ENCODE data around the gene CEP192. TPM values are rescaled to one million over a fixed set of nuclear protein-coding genes. Genes with fewer than 3 reads are reported as not detected.

CEP192 gene
- total and polyA plus RNA-seq, 2 of the 13 experiments (the other 11 are each of a cell fraction or from before 2014, with no cell fraction given) = 15.3 to 24.7 TPM

GRCh38 chr18:13136056-13136903, 145.1 kb downstream of the CEP192 start:
- Histone ChIP-seq H3K27ac (ENCODE audit: extremely low read length, insufficient read depth, low read length) (peak overlapping the region; percentile 99), H3K4me2 (ENCODE audit: low read depth, low read length) (peak overlapping the region; percentile 79), H3K27me3 (ENCODE audit: control insufficient read depth in 1 of 2, insufficient read depth in 2 of 2, low read length in 2 of 2) (no peaks in the 10 kb centered on the region; a peak in 1 of 5 replicates), H3K36me3 (replicated peaks in 1 of 2; ENCODE audit: control insufficient read depth in 1 of 2, insufficient read depth in 2 of 2, low read length in 2 of 2) (no peaks in the 10 kb centered on the region), H3K9me3 (ENCODE audit: low read length) (no peaks in the 10 kb centered on the region), H3K79me2 (ENCODE audit: insufficient read depth, low read length) (peaks cover 6% of the 10 kb centered on the region), H3K4me3 (replicated peaks in 1 of 3; ENCODE audit: insufficient read depth in 1 of 3, low read depth in 2 of 3, low read length in 3 of 3) (peak overlapping the region; percentile 81 to 98 (median 88)), H3K4me1 (ENCODE audit: insufficient read depth, low read length) (peaks cover 36% of the 10 kb centered on the region), H3K9ac (ENCODE audit: insufficient read depth, low read depth, low read length) (peak overlapping the region; percentile 97), H2AFZ (ENCODE audit: low read length) (no peak overlapping the region), H4K20me1 (ENCODE audit: insufficient read depth, low read length) (no peaks in the 10 kb centered on the region)
- peak; percentile 4; the same call in 1 of the 3 replicates for ATAC-seq
- in situ Hi-C loops (cut with HindIII; ENCODE audit: extremely low pct_ligation_motif_present, low pct_unique_long_range_greater_than_20kb) (loop anchor here (5.0 kb wide), 1 partner anchor 491 kb away; no protein-coding TSS in a partner anchor), intact Hi-C loops (cut with micrococcal nuclease; ENCODE audit: unreplicated experiment) (loop anchor here (5.0 kb wide), 2 partner anchors 41 to 406 kb away; no protein-coding TSS in a partner anchor)
- POLR2A ChIA-PET = interaction anchor here (1.8 to 2.8 kb wide), 4 partner anchors 10 to 406 kb away, joined by 6 to 12 read pairs (median 10); no protein-coding TSS in a partner anchor
- 60% methylated on average over 25 of the region's 51 CpGs for WGBS (ENCODE audit: low lambda C conversion rate)
- DNase-seq (ENCODE audit: low spot score) = no peak
- no peak for FAIRE-seq
- CTCF ChIA-PET (ENCODE audit: low intra/inter-chr PET ratio, low total read pairs) = no interaction called here
- no TSS peak for BruUV-seq (replicated peaks)
- TF ChIP-seq ZNF761 (CRISPR knock-in tag; conservative IDR thresholded peaks at IDR 0.05) (0 out of 2 replicates have a peak, but pooled peaks have one; percentile 38), ZSCAN20 (CRISPR knock-in tag; IDR thresholded peaks at IDR 0.05; ENCODE audit: borderline replicate concordance) (0 out of 2 replicates have a peak, but pooled peaks have one; percentile 47), ZFX (CRISPR knock-in tag; IDR thresholded peaks at IDR 0.05; ENCODE audit: low read depth) (peak; percentile 31; the same call in 1 of the 2 replicates), ZNF777 (CRISPR knock-in tag; IDR thresholded peaks at IDR 0.05) (peak; percentile 65), TFE3 (CRISPR knock-in tag; IDR thresholded peaks at IDR 0.05) (0 out of 2 replicates have a peak, but pooled peaks have one; percentile 9), CBFB (CRISPR knock-in tag; IDR thresholded peaks at IDR 0.05) (0 out of 2 replicates have a peak, but pooled peaks have one; percentile 23), ISL2 (CRISPR knock-in tag; IDR thresholded peaks at IDR 0.05) (0 out of 2 replicates have a peak, but pooled peaks have one; percentile 20), ZNF672 (CRISPR knock-in tag; IDR thresholded peaks at IDR 0.05) (0 out of 2 replicates have a peak, but pooled peaks have one; percentile 11), ZBTB8A (CRISPR knock-in tag; IDR thresholded peaks at IDR 0.05; ENCODE audit: borderline replicate concordance, low read depth) (peak; percentile 50; the same call in 1 of the 2 replicates), ZNF629 (CRISPR knock-in tag; conservative IDR thresholded peaks at IDR 0.05) (0 out of 2 replicates have a peak, but pooled peaks have one; percentile 19), ZNF605 (CRISPR knock-in tag; IDR thresholded peaks at IDR 0.05) (peak; percentile 51; the same call in 1 of the 2 replicates), ZFY (CRISPR knock-in tag; IDR thresholded peaks at IDR 0.05) (peak; percentile 67; the same call in 1 of the 2 replicates)
- TF ChIP-seq, protein P1, sequence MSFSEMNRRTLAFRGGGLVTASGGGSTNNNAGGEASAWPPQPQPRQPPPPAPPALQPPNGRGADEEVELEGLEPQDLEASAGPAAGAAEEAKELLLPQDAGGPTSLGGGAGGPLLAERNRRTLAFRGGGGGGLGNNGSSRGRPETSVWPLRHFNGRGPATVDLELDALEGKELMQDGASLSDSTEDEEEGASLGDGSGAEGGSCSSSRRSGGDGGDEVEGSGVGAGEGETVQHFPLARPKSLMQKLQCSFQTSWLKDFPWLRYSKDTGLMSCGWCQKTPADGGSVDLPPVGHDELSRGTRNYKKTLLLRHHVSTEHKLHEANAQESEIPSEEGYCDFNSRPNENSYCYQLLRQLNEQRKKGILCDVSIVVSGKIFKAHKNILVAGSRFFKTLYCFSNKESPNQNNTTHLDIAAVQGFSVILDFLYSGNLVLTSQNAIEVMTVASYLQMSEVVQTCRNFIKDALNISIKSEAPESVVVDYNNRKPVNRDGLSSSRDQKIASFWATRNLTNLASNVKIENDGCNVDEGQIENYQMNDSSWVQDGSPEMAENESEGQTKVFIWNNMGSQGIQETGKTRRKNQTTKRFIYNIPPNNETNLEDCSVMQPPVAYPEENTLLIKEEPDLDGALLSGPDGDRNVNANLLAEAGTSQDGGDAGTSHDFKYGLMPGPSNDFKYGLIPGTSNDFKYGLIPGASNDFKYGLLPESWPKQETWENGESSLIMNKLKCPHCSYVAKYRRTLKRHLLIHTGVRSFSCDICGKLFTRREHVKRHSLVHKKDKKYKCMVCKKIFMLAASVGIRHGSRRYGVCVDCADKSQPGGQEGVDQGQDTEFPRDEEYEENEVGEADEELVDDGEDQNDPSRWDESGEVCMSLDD (CRISPR knock-in tag; IDR thresholded peaks at IDR 0.05; ENCODE audit: borderline replicate concordance) = peak; percentile 12; the same call in 1 of the 2 replicates
- TF ChIP-seq, protein P2, sequence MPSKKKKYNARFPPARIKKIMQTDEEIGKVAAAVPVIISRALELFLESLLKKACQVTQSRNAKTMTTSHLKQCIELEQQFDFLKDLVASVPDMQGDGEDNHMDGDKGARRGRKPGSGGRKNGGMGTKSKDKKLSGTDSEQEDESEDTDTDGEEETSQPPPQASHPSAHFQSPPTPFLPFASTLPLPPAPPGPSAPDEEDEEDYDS (CRISPR knock-in tag; IDR thresholded peaks at IDR 0.05) = peak; percentile 18; the same call in 1 of the 2 replicates
- TF ChIP-seq, protein P3, sequence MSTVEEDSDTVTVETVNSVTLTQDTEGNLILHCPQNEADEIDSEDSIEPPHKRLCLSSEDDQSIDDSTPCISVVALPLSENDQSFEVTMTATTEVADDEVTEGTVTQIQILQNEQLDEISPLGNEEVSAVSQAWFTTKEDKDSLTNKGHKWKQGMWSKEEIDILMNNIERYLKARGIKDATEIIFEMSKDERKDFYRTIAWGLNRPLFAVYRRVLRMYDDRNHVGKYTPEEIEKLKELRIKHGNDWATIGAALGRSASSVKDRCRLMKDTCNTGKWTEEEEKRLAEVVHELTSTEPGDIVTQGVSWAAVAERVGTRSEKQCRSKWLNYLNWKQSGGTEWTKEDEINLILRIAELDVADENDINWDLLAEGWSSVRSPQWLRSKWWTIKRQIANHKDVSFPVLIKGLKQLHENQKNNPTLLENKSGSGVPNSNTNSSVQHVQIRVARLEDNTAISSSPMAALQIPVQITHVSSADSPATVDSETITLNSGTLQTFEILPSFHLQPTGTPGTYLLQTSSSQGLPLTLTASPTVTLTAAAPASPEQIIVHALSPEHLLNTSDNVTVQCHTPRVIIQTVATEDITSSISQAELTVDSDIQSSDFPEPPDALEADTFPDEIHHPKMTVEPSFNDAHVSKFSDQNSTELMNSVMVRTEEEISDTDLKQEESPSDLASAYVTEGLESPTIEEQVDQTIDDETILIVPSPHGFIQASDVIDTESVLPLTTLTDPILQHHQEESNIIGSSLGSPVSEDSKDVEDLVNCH (CRISPR knock-in tag; IDR thresholded peaks at IDR 0.05) = no peak

All from HepG2 (cell line).